ENCODE measurements around the gene PHF13. TPM values are rescaled to one million over a fixed set of nuclear protein-coding genes. Genes with fewer than 3 reads are reported as not detected.

PHF13 gene
- total RNA-seq, 2 donors from 2014 or later: 13.8 to 79.2 TPM

- Histone ChIP-seq H3K4me1 (replicated peaks) (peaks cover 26% of the 10 kb centered on the region), H3K27ac (peak overlapping the region; percentile 97 to 99), H3K9me3 (no peaks in the 10 kb centered on the region), H3K4me3 (peak overlapping the region; percentile 80 to 86), H3K36me3 (peaks cover 6 to 12% of the 10 kb centered on the region in 2 donors), H3K27me3 (replicated peaks; ENCODE audit: insufficient read depth) (no peaks in the 10 kb centered on the region)
- intact Hi-C loops (cut with DNase I): loop anchor here (5.0 kb wide), 1 partner anchor 245 kb away; no protein-coding TSS in a partner anchor
- WGBS: under 1% methylated on average over 46 of the region's 103 CpGs
- no peak for TF ChIP-seq POLR2AphosphoS5 (IDR thresholded peaks at IDR 0.05)
- TF ChIP-seq CTCF (IDR thresholded peaks at IDR 0.05): peak in 2 of 4 experiments; percentile 7 to 11
- no peak for TF ChIP-seq POLR2A (IDR thresholded peaks at IDR 0.05)
- no peak for DNase-seq (ENCODE audit: low spot score)
Measured at GRCh38 chr1:6601923-6602668, 11.4 kb upstream of the PHF13 start.

- 0% methylated on average over 49 of the region's 84 CpGs for WGBS
- Histone ChIP-seq H3K27me3 (replicated peaks; ENCODE audit: insufficient read depth) (no peaks in the 10 kb centered on the region), H3K36me3 (peaks cover 5% of the 10 kb centered on the region in 2 donors), H3K9me3 (no peaks in the 10 kb centered on the region), H3K4me3 (peak within 1 kb of the TSS; percentile 80 to 86), H3K27ac (peak within 1 kb of the TSS; percentile 97 to 99), H3K4me1 (replicated peaks) (peaks cover 21% of the 10 kb centered on the region)
- intact Hi-C loops (cut with DNase I): loop anchor here (5.0 kb wide), 1 partner anchor 245 kb away; no protein-coding TSS in a partner anchor
- peak; percentile 87 for DNase-seq (ENCODE audit: low spot score)
- peak; percentile 75 for TF ChIP-seq POLR2AphosphoS5 (IDR thresholded peaks at IDR 0.05)
- peak in 1 of 4 experiments; percentile 1 for TF ChIP-seq CTCF (IDR thresholded peaks at IDR 0.05)
- peak; percentile 85 for TF ChIP-seq POLR2A (IDR thresholded peaks at IDR 0.05)
Measured at GRCh38 chr1:6602669-6603237, 10.8 kb upstream of the PHF13 start, which contains the start of gene KLHL21. Gene KLHL21, minus strand, starts transcription at chr1:6602869. Its CDS starts 52 bp downstream, at chr1:6602817.

GRCh38 chr1:6603238-6603914, 10.2 kb upstream of the PHF13 start:
- H3K27me3 ChIP-seq (replicated peaks; ENCODE audit: insufficient read depth): no peaks in the 10 kb centered on the region
- intact Hi-C loops (cut with DNase I): loop anchor here (5.0 kb wide), 1 partner anchor 246 kb away; no protein-coding TSS in a partner anchor
- H3K9me3 ChIP-seq: no peaks in the 10 kb centered on the region
- WGBS: 2% methylated on average over 36 of the region's 36 CpGs
- TF ChIP-seq CTCF (IDR thresholded peaks at IDR 0.05) (no peak), POLR2A (IDR thresholded peaks at IDR 0.05) (peak; percentile 3), POLR2AphosphoS5 (IDR thresholded peaks at IDR 0.05) (no peak)
- peaks cover 16% of the 10 kb centered on the region for H3K4me1 ChIP-seq (replicated peaks)
- peak overlapping the region; percentile 97 to 99 for H3K27ac ChIP-seq
- H3K4me3 ChIP-seq: peak overlapping the region; percentile 80 to 86
- DNase-seq (ENCODE audit: low spot score): no peak
- H3K36me3 ChIP-seq: no peaks in the 10 kb centered on the region

- H3K4me3 ChIP-seq: peak overlapping the region in 1 of 2 donors; percentile 86
- no peaks in the 10 kb centered on the region for H3K27me3 ChIP-seq (replicated peaks; ENCODE audit: insufficient read depth)
- DNase-seq (ENCODE audit: low spot score): peak; percentile 80
- no peaks in the 10 kb centered on the region for H3K36me3 ChIP-seq
- H3K4me1 ChIP-seq (replicated peaks): peaks cover 10% of the 10 kb centered on the region
- TF ChIP-seq CTCF (IDR thresholded peaks at IDR 0.05) (no peak), POLR2AphosphoS5 (IDR thresholded peaks at IDR 0.05) (peak; percentile 85), POLR2A (IDR thresholded peaks at IDR 0.05) (no peak)
- WGBS: 14% methylated on average over 19 of the region's 19 CpGs
- intact Hi-C loops (cut with DNase I): loop anchor here (5.0 kb wide), 1 partner anchor 247 kb away; no protein-coding TSS in a partner anchor
- H3K9me3 ChIP-seq: no peaks in the 10 kb centered on the region
- peak overlapping the region; percentile 97 to 99 for H3K27ac ChIP-seq
Measured at GRCh38 chr1:6603915-6604558, 9.5 kb upstream of the PHF13 start.

Measured in prostate gland (tissue), 2 donors.